NB4 (cell line): ENCODE data around the gene KRT80.

Source experiments
- DNase-seq: peaks from one replicate; pipeline ENCODE4 v3.0.0; 2010; ENCODE audit warnings: low read depth
- H3K4me3 ChIP-seq: one replicate; pipeline ENCODE4 v1.5.1; 2011; ENCODE audit warnings: mild to moderate bottlenecking, low read depth, low read length, moderate library complexity
- MYC ChIP-seq: IDR thresholded peaks from 2 replicates; pipeline ENCODE4 v1.6.1; 2011; ENCODE audit warnings: low read depth, low read length
- POLR2A ChIP-seq: IDR thresholded peaks from 2 replicates; pipeline ENCODE4 v1.6.1; 2011; ENCODE audit warnings: mild to moderate bottlenecking; ENCODE audit not compliant: insufficient read length; ENCODE audit errors: extremely low read depth
- TF ChIP-seq, protein P1 (sequence below): IDR thresholded peaks from 2 replicates; pipeline ENCODE4 v1.6.1; 2011; ENCODE audit warnings: low read depth, low read length
- TF ChIP-seq, protein P2 (sequence below): IDR thresholded peaks from one replicate; pipeline ENCODE4 v1.5.1; 2012; ENCODE audit warnings: low read depth, low read length

KRT80 gene

GRCh38 chr12:52125476-52125900 lies 66.3 kb downstream of the KRT80 start:
- H3K4me3 ChIP-seq: no peak overlapping the region
- no peak for TF ChIP-seq POLR2A
- TF ChIP-seq MYC: no peak
- TF ChIP-seq, protein P1, sequence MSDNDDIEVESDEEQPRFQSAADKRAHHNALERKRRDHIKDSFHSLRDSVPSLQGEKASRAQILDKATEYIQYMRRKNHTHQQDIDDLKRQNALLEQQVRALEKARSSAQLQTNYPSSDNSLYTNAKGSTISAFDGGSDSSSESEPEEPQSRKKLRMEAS: no peak
- DNase-seq: no peak

GRCh38 chr12:52123487-52124186 lies 68.2 kb downstream of the KRT80 start:
- H3K4me3 ChIP-seq: no peak overlapping the region
- DNase-seq: no peak
- TF ChIP-seq, protein P1: no peak
- TF ChIP-seq, protein P2, sequence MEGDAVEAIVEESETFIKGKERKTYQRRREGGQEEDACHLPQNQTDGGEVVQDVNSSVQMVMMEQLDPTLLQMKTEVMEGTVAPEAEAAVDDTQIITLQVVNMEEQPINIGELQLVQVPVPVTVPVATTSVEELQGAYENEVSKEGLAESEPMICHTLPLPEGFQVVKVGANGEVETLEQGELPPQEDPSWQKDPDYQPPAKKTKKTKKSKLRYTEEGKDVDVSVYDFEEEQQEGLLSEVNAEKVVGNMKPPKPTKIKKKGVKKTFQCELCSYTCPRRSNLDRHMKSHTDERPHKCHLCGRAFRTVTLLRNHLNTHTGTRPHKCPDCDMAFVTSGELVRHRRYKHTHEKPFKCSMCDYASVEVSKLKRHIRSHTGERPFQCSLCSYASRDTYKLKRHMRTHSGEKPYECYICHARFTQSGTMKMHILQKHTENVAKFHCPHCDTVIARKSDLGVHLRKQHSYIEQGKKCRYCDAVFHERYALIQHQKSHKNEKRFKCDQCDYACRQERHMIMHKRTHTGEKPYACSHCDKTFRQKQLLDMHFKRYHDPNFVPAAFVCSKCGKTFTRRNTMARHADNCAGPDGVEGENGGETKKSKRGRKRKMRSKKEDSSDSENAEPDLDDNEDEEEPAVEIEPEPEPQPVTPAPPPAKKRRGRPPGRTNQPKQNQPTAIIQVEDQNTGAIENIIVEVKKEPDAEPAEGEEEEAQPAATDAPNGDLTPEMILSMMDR: no peak
- no peak for TF ChIP-seq POLR2A
- TF ChIP-seq MYC: no peak

DNA sequence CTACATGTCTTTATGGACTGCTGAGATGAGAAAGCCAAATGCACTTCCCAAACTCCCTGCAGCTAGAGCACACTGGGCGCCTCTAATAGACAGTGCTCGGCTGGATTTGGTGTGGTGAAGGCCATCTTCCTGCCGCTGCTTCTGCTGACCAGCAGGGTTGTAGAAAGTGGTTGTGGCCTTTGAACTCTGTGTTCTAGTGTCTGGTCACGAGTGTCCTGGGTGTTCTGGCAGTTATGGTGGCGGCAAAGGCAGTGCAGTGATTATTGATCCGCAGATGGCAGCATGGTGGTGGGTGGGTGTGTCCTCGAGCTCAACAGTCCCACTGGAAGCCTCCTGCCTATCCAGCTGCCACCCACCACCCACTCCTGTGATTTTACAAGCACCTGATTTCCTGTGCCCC lies 68.9 kb downstream of the KRT80 start:
- DNase-seq: no peak
- TF ChIP-seq, protein P1: no peak
- no peak for TF ChIP-seq MYC
- no peak for TF ChIP-seq POLR2A
- TF ChIP-seq, protein P2: no peak
- no peak overlapping the region for H3K4me3 ChIP-seq

GRCh38 chr12:52122540-52122871 lies 69.3 kb downstream of the KRT80 start:
- TF ChIP-seq, protein P1: no peak
- TF ChIP-seq MYC (no peak), POLR2A (no peak)
- TF ChIP-seq, protein P2: no peak
- no peak for DNase-seq
- H3K4me3 ChIP-seq: no peak overlapping the region

DNA sequence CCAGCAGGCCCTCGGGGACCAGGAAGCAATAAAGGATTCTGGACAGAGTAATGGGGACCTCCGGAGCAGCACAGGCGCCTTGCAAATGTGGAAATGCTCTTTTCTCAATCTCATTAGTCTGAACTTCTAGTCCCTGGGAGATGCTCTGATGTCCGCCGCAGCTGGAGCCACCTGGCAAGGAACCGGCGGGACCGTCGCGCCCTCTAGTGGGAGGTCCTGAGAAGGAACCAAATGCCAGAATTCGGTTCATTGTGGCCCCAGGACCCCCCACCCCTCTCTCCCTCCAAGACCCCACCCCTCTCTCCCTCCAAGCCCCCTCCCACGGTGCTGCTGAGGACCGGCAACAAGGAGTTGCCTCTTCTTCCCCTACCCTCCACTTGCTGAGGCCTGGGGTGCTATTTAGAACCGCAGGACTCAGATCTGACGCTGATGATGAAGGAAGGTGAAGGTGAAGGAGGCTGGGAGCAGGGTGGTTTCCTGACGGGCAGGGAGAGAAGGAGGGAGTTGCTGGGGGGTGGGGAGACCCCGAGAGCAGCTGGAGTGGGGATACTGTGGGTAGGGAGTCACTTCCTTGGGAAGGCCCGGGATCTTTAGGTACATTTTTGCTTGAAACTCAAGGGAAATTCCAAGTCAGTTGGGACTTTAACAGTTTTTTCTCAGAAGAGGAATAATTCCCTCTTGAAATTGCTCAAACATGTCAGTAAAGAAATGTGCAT lies 69.8 kb downstream of the KRT80 start:
- TF ChIP-seq, protein P2: peak; percentile 79
- TF ChIP-seq MYC: no peak

More for the DNA sequence above, 69.8 kb downstream of the KRT80 start:
- H3K4me3 ChIP-seq: no peak overlapping the region
- peak; percentile 76 for DNase-seq
